ENCODE results near the gene OR5C1. TPM values are rescaled to one million over a fixed set of nuclear protein-coding genes. Genes with fewer than 3 reads are reported as not detected.
"Not testable (repeated sequence)": the region's sequence is repeated elsewhere in the genome, so short reads cannot be mapped to it uniquely, and the experiment has no call there.

The OR5C1 gene
- not detected in 2 replicates for total RNA-seq

DNA sequence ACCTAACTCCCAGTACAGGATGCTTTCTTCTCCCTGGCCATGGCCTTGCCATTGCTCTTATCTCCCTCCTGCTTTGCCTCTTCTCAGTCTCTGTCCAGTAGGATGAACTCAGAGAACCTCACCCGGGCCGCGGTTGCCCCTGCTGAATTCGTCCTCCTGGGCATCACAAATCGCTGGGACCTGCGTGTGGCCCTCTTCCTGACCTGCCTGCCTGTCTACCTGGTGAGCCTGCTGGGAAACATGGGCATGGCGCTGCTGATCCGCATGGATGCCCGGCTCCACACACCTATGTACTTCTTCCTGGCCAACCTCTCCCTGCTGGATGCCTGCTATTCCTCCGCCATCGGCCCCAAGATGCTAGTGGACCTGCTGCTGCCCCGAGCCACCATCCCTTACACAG, at the start of gene OR5C1:
Gene OR5C1, plus strand, starts transcription at position 103 of the 400 bp plus-strand sequence. Its CDS starts 0 bp downstream, at position 103.
- no peak for DNase-seq

DNA sequence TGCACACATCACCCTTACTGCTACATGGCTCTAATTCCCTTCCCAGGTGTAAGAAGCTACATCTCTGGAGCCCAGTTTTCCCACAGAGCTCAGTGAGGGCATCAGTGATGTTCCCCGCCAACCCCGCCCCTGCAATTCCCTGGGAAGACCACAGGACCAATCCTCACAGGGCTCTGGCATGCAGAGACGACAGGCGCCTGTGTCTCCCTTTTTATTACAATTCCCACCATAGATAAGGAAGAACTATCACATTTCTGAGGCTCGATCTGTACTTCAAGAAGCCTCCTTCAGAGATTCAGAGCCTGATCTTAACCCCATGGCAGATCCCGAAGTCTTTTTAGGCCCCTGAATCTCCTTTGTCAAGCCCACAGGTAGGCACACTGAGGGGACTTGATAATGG, 46.7 kb upstream of the OR5C1 start, which contains the start of gene OR1L6:
Gene OR1L6, plus strand, starts transcription at position 301 of the 400 bp plus-strand sequence. CDS start 7,545 bp downstream, outside the sequence.
- DNase-seq, result no peak

DNA sequence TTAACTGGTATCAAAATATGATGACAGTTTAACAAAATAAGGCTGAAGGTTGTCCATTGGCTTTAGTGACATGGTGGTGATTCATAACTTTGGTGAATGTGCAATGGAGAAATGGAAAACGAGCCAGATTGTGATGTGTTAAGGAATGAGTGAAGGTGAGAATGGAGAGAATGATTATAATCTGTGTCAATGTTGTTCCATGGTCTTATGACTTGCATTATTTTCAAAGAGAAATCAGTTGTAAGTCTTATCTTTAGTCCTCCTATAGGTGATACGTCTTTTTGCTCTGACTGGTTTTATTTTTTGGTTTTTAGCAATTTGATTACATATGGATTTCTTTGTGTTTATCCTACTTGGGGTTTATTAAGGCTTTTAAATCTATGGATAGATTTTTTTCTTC, 33.9 kb upstream of the OR5C1 start:
- no peak for DNase-seq

DNA sequence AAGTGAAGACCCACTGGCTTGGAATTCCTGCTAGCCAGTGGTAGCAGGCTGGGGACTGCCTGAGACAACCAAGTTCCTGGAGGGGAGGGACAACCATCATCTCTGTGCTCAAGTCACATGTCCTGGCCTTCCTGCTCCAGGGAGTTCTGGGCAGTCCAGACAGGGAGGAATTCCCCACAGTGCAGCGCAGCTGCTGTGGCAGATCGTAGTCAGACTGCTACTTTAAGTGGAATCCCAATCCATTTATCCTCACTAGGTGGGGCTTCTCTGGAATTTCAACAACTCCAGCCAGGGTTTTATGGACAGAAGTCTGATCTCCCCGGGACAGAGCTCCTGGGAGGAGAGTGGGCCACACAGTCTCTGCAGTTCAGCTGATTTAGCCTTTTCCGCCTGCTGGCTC, 20.9 kb upstream of the OR5C1 start:
- DNase-seq, result no peak

DNA sequence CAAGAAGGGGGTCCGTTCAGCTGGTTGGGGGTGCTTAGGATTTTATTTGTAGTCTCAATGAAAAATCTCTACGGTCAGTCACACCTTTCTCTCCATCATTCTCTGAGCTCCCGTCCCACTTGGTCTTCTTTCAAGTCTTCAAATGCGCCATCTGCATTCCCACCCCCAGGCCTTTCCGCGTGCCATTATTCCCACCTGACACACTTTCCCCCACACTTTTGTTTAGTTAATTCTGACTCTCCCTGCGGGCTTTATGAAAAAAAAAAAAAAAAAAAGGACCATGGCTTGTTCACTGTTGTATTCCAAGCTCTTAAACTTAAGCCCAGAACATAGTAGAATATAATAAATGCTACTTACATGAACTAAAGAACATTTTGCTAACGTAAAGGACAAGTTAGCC, 11.7 kb upstream of the OR5C1 start:
- DNase-seq, result no peak

DNA sequence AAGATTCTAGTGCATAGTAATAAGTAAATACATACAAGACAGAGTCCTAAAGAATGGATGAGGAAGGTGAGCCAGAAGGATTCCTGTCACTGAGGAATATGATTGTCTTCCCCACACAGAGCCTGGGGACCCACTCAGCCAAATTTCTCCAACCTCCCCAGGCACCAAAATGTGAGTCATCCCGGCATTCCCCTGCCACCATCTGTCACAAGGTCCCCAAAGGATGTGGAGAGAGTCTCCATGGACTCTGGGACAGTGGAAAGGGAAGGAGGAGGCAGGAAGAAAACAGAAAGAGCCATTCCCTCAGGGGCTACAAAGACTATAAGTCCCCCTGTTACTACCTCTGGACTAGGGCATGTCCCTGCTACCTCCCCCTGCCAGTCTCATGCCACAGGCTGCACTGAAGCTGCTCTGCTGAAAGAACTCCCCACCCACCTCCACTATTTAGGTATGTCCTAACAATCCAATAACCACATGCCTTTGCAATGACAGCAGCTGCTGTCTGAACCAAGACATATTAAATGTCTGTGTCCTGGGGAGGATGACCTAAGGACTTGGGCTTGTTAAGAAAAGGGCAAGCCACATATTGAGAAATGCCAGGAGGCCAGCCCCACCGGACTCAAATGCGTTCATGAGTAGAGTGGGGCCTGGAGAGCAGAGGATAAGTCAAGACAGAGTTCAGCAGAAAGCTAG, 10.7 kb upstream of the OR5C1 start:
- no peak for DNase-seq

DNA sequence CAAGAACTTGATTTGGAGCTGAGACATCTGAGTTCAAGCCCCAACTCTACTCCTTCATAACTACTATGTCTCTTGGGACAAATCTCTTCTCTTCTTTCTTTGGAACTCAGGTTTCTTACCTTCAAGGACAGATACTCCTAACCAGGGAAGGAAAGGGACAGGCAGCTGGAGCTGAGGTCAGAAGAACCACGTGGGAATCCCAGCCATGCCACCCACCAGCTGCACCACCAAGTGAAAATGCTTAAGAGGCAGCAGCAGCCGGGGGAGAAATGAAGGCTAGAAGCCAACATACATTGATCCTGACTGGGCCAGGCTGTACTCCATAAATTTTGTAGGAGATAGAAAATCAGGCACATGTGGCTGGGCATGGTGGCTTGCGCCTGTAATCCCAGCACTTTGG, 9.6 kb upstream of the OR5C1 start:
- no peak for DNase-seq

DNA sequence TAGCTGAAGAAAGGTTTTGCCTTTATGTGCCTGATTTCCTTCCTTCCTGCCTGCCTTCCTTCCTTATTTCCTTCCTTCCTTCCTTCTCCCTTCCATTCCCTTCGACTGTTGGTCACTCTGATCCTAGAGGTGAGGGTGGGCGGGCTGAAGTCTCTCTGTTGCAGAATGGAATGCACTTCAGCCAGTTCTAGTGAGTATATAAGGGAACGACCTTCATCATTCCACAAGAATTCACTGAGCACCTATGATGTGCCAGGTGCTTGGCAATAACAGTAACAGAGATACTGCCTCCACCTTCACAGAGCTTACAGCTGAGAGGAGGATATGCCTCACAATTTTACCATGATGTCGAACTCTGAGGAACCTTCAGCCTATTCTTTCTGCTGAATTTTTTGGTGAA, 8.7 kb upstream of the OR5C1 start:
- DNase-seq, result no peak

DNA sequence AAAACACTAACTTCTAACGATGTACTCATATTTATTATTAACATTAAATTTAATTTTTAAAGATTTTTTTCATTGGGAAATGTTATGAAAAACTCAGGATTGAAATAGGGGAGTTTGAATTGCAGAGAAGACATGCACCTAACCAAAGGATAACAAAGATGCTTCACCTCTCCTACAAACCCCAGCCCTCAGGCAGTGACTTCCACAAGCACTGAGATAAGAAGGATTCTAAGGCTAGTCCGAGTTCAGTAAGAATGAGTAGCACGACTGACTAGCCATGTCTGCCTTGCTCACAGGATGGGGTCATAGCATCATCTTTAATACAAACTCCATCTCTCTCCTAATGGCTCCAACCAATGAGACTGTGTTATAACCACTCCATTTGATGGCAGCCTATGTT, 7.1 kb upstream of the OR5C1 start:
- DNase-seq, result no peak

DNA sequence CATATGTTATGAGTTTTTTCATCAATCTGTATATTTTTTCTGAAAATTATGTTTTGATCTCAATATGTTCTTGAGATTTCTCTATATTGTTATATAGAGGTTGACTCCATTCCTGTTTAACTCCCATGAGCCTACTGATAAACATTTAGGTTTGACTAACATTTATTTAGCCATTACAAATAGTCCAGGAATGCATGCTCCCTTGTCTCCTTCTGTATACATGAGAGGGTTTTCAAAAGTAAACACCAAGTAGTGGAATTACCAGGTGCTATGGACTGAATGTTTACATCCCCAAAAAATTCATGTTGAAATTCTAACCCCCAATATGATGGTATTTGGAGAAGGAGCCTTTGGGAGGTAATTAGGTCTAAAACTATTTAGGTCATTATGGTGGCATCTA, 3.5 kb upstream of the OR5C1 start:
- no peak for DNase-seq

DNA sequence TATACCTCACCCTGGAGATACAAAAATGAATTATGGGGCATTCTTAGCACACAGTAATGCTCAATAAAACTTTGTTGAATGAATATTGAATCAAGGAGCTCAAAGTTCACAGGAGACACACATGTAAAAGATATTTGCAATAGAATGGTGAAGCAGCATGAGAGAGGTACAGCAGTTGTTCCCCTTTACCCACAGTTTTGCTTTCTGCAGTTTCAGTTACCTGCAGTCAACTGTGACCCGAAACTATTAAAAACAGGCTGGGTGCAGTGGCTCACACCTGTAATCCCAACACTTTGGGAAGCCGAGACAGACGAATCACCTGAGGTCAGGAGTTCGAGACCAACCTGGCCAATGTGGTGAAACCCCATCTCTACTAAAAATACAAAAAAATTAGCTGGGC, 2.4 kb upstream of the OR5C1 start:
- DNase-seq, result no peak

DNA sequence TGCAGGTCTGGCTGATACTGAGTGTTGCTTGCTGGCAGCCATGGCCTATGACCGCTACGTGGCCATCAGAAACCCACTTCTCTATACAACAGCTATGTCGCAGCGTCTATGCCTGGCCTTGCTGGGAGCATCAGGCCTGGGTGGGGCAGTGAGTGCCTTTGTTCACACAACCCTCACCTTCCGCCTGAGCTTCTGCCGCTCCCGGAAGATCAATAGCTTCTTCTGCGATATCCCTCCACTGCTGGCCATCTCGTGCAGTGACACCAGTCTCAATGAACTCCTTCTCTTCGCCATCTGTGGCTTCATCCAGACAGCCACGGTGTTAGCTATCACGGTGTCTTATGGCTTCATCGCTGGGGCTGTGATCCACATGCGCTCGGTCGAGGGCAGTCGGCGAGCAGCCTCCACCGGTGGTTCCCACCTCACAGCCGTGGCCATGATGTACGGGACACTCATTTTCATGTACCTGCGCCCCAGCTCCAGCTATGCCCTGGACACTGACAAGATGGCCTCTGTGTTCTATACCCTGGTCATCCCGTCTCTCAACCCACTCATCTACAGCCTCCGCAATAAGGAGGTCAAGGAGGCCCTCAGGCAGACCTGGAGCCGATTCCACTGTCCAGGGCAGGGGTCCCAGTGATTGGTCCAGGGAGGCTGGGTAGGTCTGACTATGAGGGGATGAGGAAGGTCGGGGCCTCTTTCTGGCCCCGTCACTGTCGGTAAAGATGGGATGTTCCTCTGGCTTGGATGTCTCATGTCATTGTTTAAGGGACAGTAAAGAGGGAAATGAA, 718 bp downstream of the OR5C1 start:
- DNase-seq, result no peak

DNA sequence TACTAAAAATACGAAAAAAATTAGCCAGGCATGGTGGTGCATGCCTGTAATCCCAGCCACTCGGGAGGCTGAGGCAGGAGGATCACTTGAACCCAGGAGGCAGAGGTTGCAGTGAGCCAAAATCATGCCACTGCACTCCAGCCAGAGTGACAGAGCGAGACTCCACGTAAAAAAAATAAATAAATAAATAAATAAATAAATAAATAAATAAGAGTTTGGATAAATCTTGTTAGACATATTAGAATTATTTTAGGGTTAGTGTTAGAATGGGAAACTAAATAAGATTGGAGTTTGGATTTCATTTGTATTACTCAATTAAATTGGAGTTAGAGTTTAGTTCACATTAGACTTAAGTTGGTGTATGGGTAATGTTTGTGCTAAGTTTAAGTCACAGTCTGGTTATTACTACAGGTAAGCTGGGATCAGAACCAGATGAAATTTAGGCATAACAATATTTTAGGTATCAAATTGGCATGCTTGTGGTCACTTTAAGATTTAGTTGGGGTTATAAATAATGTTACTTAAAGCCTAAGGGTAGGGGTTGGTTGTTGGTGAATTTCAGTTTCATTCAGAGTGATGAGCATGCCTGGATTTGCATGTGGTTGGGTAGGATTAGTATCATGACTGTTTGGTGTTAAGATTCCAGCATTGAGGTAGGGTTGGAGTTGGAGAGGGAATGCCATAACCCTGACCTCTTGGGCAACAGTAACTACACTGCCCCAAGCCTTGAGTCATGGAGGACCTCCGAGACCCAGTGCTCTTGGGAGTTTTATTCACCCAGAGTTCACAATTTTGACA, 3.3 kb downstream of the OR5C1 start:
- DNase-seq, result no peak

DNA sequence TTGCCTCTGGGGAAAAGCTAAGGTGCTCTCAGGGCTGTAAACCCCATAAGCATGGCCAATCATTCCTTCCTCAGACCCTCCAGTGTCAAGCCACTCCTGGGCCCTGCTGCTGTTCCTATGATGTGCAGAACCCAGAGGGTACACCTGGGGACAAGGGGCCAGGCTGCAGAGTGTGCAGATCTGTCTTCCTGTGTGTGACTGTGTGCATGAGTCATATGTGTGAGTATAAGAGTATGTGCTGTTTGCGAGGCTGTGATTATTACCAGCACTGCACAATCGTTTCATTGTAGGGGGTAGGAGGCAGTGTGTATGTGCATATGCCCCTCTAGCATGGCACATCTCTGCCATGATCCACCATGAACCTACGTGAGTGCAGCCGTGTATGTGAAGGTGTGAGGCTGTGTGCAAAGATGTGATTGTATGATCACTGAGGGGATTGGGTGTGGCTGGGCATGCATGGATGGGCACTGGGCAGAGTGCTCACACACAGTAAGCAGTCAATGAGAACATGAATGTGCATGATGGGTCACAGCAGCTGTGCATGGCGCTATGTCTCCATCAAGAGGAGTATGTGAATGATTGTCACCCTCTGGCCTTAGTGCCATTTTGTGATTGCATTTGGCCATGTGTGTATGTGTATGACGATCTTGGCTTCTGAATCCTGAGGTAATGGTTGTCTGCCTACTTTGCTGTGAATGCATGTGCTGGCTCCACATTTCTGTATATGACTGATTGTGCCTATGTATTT, 8.8 kb downstream of the OR5C1 start:
- DNase-seq, result no peak

DNA sequence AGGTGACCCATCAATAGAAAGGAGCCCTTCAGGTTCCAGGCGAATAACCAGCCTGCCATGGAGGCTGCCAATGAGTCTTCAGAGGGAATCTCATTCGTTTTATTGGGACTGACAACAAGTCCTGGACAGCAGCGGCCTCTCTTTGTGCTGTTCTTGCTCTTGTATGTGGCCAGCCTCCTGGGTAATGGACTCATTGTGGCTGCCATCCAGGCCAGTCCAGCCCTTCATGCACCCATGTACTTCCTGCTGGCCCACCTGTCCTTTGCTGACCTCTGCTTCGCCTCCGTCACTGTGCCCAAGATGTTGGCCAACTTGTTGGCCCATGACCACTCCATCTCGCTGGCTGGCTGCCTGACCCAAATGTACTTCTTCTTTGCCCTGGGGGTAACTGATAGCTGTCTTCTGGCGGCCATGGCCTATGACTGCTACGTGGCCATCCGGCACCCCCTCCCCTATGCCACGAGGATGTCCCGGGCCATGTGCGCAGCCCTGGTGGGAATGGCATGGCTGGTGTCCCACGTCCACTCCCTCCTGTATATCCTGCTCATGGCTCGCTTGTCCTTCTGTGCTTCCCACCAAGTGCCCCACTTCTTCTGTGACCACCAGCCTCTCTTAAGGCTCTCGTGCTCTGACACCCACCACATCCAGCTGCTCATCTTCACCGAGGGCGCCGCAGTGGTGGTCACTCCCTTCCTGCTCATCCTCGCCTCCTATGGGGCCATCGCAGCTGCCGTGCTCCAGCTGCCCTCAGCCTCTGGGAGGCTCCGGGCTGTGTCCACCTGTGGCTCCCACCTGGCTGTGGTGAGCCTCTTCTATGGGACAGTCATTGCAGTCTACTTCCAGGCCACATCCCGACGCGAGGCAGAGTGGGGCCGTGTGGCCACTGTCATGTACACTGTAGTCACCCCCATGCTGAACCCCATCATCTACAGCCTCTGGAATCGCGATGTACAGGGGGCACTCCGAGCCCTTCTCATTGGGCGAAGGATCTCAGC, 11.6 kb downstream of the OR5C1 start, which contains the start of gene OR1K1:
Gene OR1K1, plus strand, starts transcription at position 58 of the 995 bp plus-strand sequence. Its CDS starts 0 bp downstream, at position 58.
- DNase-seq, result no peak

DNA sequence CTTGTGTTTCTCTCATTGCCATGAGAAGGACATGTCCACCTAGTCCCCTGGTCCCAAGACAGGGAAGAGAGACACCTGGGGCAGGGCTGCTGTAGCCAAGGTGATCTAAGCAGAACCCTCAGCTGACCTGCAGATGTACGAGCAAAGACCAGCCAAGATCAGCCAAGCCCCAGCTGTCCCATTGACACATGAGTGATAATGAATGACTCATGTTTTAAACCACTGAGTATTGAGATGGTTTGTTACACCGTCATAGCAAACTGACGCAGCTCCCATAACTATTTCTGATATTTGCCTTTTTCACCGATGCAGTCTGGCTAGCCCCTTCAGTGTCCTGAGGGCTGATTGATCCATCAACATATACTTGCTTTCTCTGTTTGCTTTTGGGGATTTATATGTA, 17.9 kb downstream of the OR5C1 start:
- no peak for DNase-seq

DNA sequence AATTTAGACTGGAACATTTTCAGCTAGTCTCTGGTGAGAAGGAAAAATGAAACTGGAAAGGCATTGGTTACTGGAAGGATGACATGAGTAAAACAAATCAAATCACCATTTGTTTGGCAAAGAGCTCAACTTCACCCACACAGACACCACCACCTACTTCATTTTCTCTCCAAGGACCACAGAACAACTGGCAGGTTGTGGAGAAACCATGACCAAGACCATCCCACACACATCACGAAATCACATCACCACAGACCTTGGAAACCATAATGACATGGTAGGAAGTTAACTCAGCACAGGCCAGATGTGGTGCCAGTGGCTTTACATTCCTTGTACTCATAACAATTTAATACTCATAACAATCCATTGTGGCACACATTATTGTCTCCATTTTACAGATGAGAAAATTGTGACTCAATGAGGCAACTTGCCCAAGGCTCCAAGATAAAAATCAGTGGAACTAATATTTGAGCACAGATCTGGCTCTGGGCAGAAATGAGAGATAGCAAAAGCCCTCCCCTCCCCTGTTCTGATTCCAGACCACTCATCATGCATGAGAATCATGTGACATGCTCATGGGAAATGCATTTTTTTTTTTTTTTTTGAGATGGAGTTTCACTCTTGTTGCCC, 18.7 kb downstream of the OR5C1 start:
- no peak for DNase-seq

DNA sequence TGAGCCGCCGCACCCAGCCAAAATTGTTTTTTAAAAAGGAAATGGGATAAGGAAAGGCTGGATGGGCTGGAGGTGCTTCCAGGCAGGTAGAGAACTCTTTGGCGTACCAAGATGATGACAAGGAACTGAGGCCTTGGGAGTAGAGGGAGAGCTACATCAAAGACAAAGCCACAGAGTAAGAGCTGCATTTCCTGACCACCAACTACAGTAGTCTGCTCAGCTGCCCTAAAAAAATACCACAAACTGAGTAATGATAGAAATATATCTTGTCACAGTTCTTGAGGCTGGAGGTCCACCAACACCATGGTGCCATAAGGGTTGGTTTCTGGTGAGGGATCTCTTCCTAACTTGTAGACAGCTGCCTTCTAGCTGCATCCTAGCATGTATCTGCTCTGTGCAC, 19.4 kb downstream of the OR5C1 start:
- DNase-seq, result no peak

DNA sequence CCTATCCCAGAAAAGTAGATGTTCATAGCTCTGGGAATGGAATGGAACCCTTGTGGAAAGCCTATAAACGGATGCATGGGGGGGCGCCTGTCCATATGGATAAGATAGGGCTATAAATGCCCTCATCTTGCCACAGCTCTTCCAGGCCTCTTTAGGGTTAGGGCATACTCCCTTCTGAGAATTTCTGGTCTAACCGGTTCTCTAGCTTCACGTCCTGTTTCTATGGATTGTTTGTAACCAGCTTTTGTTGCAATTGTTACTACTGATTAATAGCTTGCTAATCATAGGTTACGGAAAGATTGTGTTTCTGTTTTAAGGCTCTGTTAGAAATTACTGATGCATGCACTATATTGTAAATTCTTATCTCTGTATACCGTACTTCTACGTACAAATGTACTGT, 20.5 kb downstream of the OR5C1 start:
- DNase-seq, result not testable (repeated sequence)

DNA sequence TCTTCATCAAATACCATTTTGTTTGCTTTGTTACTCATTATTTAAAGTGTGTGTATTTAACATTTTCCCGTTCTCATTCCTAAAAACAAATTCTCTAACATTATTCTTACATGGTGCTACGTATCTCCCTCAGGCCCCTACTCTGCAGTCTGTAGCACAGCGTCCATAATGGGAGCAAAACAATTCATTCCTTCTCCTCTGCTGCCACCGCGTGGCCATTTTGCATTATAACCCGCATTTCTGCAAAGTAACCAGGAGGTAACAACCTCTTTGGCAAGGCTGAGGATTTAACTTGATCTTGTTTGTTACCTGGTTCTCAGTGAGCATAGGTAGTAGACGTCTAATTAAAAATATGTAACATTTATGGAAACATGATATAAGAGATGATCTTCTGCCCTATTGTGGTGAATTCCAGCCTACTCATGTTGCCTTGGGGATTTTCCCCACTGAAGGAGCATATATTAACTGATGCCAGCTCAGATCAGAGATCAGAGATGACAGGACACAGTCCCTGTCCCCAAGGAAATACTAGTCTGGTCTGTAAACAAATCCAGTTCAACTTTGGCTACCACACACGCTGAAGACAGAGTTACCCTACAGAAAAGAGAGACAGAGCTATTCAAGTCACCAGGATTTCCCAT, 21.7 kb downstream of the OR5C1 start:
- DNase-seq, result peak; percentile 91
